H1 (cell line): ENCODE results near the gene TLCD2. TPM values are rescaled to one million over a fixed set of nuclear protein-coding genes. Genes with fewer than 3 reads are reported as not detected.

Source experiments
- ASH2L ChIP-seq: fragments of 200-600, 300-600 bp; sonication (generic); IDR thresholded peaks from one replicate; pipeline ENCODE4 v1.7.1; 2017; ENCODE audit warnings: low read length
- HDAC2 ChIP-seq, 2 experiments: fragments of 300-600 bp in 1 of 2; sonication (generic) in 1 of 2; IDR thresholded peaks; 2 replicates each; pipeline ENCODE4 v1.6.1; 2011 to 2012; ENCODE audit warnings: low read depth in 2 of 2, low read length in 2 of 2, mild to moderate bottlenecking in 2 of 2, moderate library complexity in 2 of 2, borderline replicate concordance in 1 of 2, inconsistent platforms in 1 of 2
- MAFK ChIP-seq: IDR thresholded peaks from 2 replicates; pipeline ENCODE4 v1.6.1; 2012; ENCODE audit warnings: low read depth, mild to moderate bottlenecking, improper control_type of control experiment, low read length
- SP2 ChIP-seq: IDR thresholded peaks from 2 replicates; pipeline ENCODE4 v1.6.1; 2012; ENCODE audit warnings: mild to moderate bottlenecking, low read length, inconsistent platforms
- polyA plus RNA-seq, 7 experiments: library from polyadenylated mRNA; depleted of rRNA in 3 of 7; stranded (reverse) in 5 of 7; unstranded in 2 of 7; fragments of >200 nt in 5 of 7; fragments of 200-250 nt in 2 of 7; gene quantifications; 1 replicate in 5 of 7; 2 replicates in 1 of 7; 4 replicates in 1 of 7; pipeline versions ENCODE4 v1.2.1 to v1.2.3, GENCODE V29; 2011 to 2013; ENCODE audit warnings: missing spikeins in 2 of 7, mixed read lengths in 2 of 7
- total RNA-seq: library from RNA; stranded (reverse); fragmentation: NEBNext Ultra II Directional; extraction: Animal tissue kit (Norgen Biotek cat#: 25700); gene quantifications from 2 replicates; pipeline ENCODE4 v1.2.1, GENCODE V29; 2021
- TF ChIP-seq, protein P1 (sequence below): IDR thresholded peaks from 2 replicates; pipeline ENCODE4 v1.6.1; 2012; ENCODE audit warnings: inconsistent platforms

TLCD2 gene
- total and polyA plus RNA-seq, 2 of the 8 experiments (the other 6 are each of a cell fraction or from before 2014, with no cell fraction given) = 0.47 to 1.4 TPM

DNA sequence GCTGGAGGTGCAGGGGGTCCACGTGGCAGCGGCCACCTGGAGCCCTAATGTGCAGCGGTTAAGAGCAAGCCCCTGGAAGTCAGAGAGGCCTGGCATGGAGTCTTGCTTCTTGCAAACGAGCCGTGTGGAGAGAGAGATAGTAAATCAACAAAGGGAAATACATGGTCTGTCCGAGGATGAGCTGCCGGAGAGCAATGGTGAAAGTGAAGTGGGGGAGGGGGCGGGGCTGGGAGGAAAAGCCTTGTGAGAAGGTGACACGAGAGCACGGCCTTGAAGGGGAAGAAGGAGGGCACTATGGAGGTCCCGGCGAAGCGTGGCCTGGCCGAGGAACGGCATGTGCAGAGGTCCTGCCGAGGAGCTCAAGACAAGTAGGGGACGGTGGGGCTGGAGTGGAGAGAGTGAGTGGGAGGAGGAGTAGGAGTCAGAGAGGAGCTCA, 45.7 kb upstream of the TLCD2 start (continued):
- TF ChIP-seq HDAC2 (IDR thresholded peaks at IDR 0.05; ENCODE audit: borderline replicate concordance in 1 of 2, low read depth in 2 of 2, low read length in 2 of 2) = no peak
- no peak for TF ChIP-seq ASH2L
- TF ChIP-seq, protein P1, sequence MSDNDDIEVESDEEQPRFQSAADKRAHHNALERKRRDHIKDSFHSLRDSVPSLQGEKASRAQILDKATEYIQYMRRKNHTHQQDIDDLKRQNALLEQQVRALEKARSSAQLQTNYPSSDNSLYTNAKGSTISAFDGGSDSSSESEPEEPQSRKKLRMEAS = no peak
- no peak for TF ChIP-seq MAFK
- TF ChIP-seq SP2 = no peak
